Endometrial microvascular endothelial cells (primary cell): ENCODE results near the gene LDHA. TPM values are rescaled to one million over a fixed set of nuclear protein-coding genes. Genes with fewer than 3 reads are reported as not detected.

ENCODE experiments used
- in situ Hi-C: cut with HindIII; loops from 2 replicates; pipeline ENCODE4 v1.10.0; 2017; ENCODE audit warnings: low sequenced_read_pairs, low pct_unique_long_range_greater_than_20kb; ENCODE audit errors: inconsistent ontology term
- total RNA-seq: library from RNA; depleted of rRNA; stranded (reverse); fragments of >200 nt; gene quantifications from one replicate; pipeline ENCODE4 v1.2.3, GENCODE V29; 2015; ENCODE audit errors: inconsistent ontology term

LDHA gene
- total RNA-seq, result 1,100 TPM

GRCh38 chr11:18394275-18394927 lies at the start of gene LDHA:
TSS of gene LDHA (plus strand) at chr11:18394563. CDS start at chr11:18396843, 2,280 bp downstream.
- in situ Hi-C loops, result no loop called here

GRCh38 chr11:18347471-18348125 lies 46.8 kb upstream of the LDHA start:
- in situ Hi-C loops, result no loop called here

- in situ Hi-C loops, result no loop called here
Measured at GRCh38 chr11:18352581-18352980, 41.8 kb upstream of the LDHA start.

- in situ Hi-C loops, result no loop called here
Measured at GRCh38 chr11:18358646-18359045, 35.7 kb upstream of the LDHA start.

- in situ Hi-C loops, result no loop called here
Measured at GRCh38 chr11:18361154-18361553, 33.2 kb upstream of the LDHA start.

- in situ Hi-C loops, result no loop called here
Measured at GRCh38 chr11:18364495-18365073, 29.8 kb upstream of the LDHA start.

GRCh38 chr11:18365741-18366140 lies 28.6 kb upstream of the LDHA start:
- in situ Hi-C loops, result no loop called here

- in situ Hi-C loops, result no loop called here
Measured at GRCh38 chr11:18366286-18366685, 28.1 kb upstream of the LDHA start.

GRCh38 chr11:18367431-18367830 lies 26.9 kb upstream of the LDHA start:
- in situ Hi-C loops, result no loop called here

GRCh38 chr11:18368221-18368620 lies 26.1 kb upstream of the LDHA start:
- in situ Hi-C loops, result no loop called here

GRCh38 chr11:18369398-18369797 lies 25.0 kb upstream of the LDHA start:
- in situ Hi-C loops, result no loop called here

- in situ Hi-C loops, result no loop called here
Measured at GRCh38 chr11:18371279-18371678, 23.1 kb upstream of the LDHA start.

- in situ Hi-C loops, result no loop called here
Measured at GRCh38 chr11:18372201-18372600, 22.2 kb upstream of the LDHA start.

- in situ Hi-C loops, result no loop called here
Measured at GRCh38 chr11:18374956-18375355, 19.4 kb upstream of the LDHA start.

GRCh38 chr11:18375941-18376340 lies 18.4 kb upstream of the LDHA start:
- in situ Hi-C loops, result no loop called here

GRCh38 chr11:18379201-18379600 lies 15.2 kb upstream of the LDHA start:
- in situ Hi-C loops, result no loop called here

GRCh38 chr11:18383388-18384156 lies 10.8 kb upstream of the LDHA start:
- in situ Hi-C loops, result no loop called here

- in situ Hi-C loops, result no loop called here
Measured at GRCh38 chr11:18384157-18384641, 10.2 kb upstream of the LDHA start.

- in situ Hi-C loops, result no loop called here
Measured at GRCh38 chr11:18390088-18390487, 4.3 kb upstream of the LDHA start.
